Measurements from ENCODE around the gene GPR33.
"Not testable (repeated sequence)": the region's sequence is repeated elsewhere in the genome, so short reads cannot be mapped to it uniquely, and the experiment has no call there.

Gene GPR33

GRCh38 chr14:31457665-31458659 lies 29.9 kb downstream of the GPR33 start:
- no peak for DNase-seq

- peak; percentile 93 for DNase-seq
Observed at GRCh38 chr14:31456841-31457664, 30.8 kb downstream of the GPR33 start, which contains the start of gene DTD2. DTD2 (minus strand) TSS chr14:31457506; CDS start chr14:31457393, 113 bp downstream.

GRCh38 chr14:31449971-31450610 lies 37.7 kb downstream of the GPR33 start:
- DNase-seq = no peak

- no peak for DNase-seq
Observed at GRCh38 chr14:31449136-31449535, 38.7 kb downstream of the GPR33 start.

- no peak for DNase-seq
Observed at GRCh38 chr14:31445703-31446102, 42.1 kb downstream of the GPR33 start.

GRCh38 chr14:31442284-31442683 lies 45.6 kb downstream of the GPR33 start:
- no peak for DNase-seq

- DNase-seq = no peak
Observed at GRCh38 chr14:31441273-31442111, 46.3 kb downstream of the GPR33 start.

GRCh38 chr14:31440280-31440679 lies 47.6 kb downstream of the GPR33 start:
- no peak for DNase-seq

GRCh38 chr14:31439561-31439960 lies 48.3 kb downstream of the GPR33 start:
- no peak for DNase-seq

- DNase-seq = not testable (repeated sequence)
Observed at GRCh38 chr14:31437045-31437691, 50.7 kb downstream of the GPR33 start.

- DNase-seq = no peak
Observed at GRCh38 chr14:31435276-31435675, 52.6 kb downstream of the GPR33 start.

All from activated T-cell treated with anti-CD3 and anti-CD28 coated beads, Interleukin-2, amount 50 U/mL, for 1 hour (primary cell).